Measurements from ENCODE around the gene RNF4. TPM values are rescaled to one million over a fixed set of nuclear protein-coding genes. Genes with fewer than 3 reads are reported as not detected.
A peak's percentile ranks its signal among the peaks of the same experiment; 100 is the strongest.

The RNF4 gene
- total and polyA plus RNA-seq, 5 experiments from 2014 or later, result 59.8 to 100 (median 88.3) TPM

GRCh38 chr4:2486981-2487380, 18.1 kb downstream of the RNF4 start:
- no peaks in the 10 kb centered on the region for H3K27me3 Mint-ChIP-seq
- H3K4me3 Mint-ChIP-seq, result peak overlapping the region in 8 of 10 donors; percentile 26 to 86 (median 52)
- H3K4me1 Mint-ChIP-seq, result peaks cover 43 to 85% (median 76%) of the 10 kb centered on the region in 4 donors
- H3K9me3 Mint-ChIP-seq, result no peaks in the 10 kb centered on the region
- no peak for ATAC-seq
- DNase-seq, result peak in 1 of 10 donors; percentile 14
- peak overlapping the region; percentile 44 to 90 (median 81) for H3K27ac Mint-ChIP-seq
- H3K36me3 Mint-ChIP-seq, result peaks cover 0 to 37% (median 0%) of the 10 kb centered on the region in 3 donors
- POLR2A ChIA-PET, result interaction anchor here (5.9 kb wide), 1 partner anchor 18 kb away, joined by 46 read pairs; the partner anchor contains the start of gene RNF4

GRCh38 chr4:2487632-2488031, 18.7 kb downstream of the RNF4 start:
- Mint-ChIP-seq H3K36me3 (peaks cover 0 to 41% (median 4%) of the 10 kb centered on the region in 3 donors), H3K9me3 (no peaks in the 10 kb centered on the region), H3K27me3 (no peaks in the 10 kb centered on the region), H3K4me3 (peak overlapping the region in 4 of 10 donors; percentile 6 to 55 (median 44)), H3K4me1 (peaks cover 41 to 83% (median 73%) of the 10 kb centered on the region in 4 donors), H3K27ac (peak overlapping the region in 5 of 10 donors; percentile 15 to 68 (median 43))
- DNase-seq, result peak in 1 of 10 donors; percentile 14
- POLR2A ChIA-PET, result interaction anchor here (0.8 to 5.9 kb wide), 2 partner anchors 18 to 25 kb away, joined by 3 to 46 read pairs; partner anchors contain the start of gene RNF4
- ATAC-seq, result no peak

- POLR2A ChIA-PET, result no interaction called here
- H3K27me3 Mint-ChIP-seq, result no peaks in the 10 kb centered on the region
- H3K27ac Mint-ChIP-seq, result peak overlapping the region in 3 of 10 donors; percentile 48 to 64 (median 52)
- H3K4me1 Mint-ChIP-seq, result peaks cover 41 to 77% (median 67%) of the 10 kb centered on the region in 4 donors
- no peaks in the 10 kb centered on the region for H3K9me3 Mint-ChIP-seq
- no peak for ATAC-seq
- DNase-seq, result peak in 1 of 10 donors; percentile 43
- peak overlapping the region in 1 of 10 donors; percentile 60 for H3K4me3 Mint-ChIP-seq
- H3K36me3 Mint-ChIP-seq, result peaks cover 0 to 55% (median 6%) of the 10 kb centered on the region in 3 donors
These were observed 20.3 kb downstream of the RNF4 start for GRCh38 chr4:2489081-2489805.

GRCh38 chr4:2489841-2490552, 21.1 kb downstream of the RNF4 start:
- POLR2A ChIA-PET, result no interaction called here
- peaks cover 35 to 69% (median 60%) of the 10 kb centered on the region in 4 donors for H3K4me1 Mint-ChIP-seq

GRCh38 chr4:2492970-2493369, 24.1 kb downstream of the RNF4 start:
- H3K27me3 Mint-ChIP-seq, result no peaks in the 10 kb centered on the region
- H3K4me1 Mint-ChIP-seq, result peaks cover 16 to 50% (median 38%) of the 10 kb centered on the region in 4 donors
- H3K27ac Mint-ChIP-seq, result peak overlapping the region in 7 of 10 donors; percentile 1 to 80 (median 38)
- no peaks in the 10 kb centered on the region for H3K9me3 Mint-ChIP-seq
- peaks cover 0 to 90% (median 12%) of the 10 kb centered on the region in 3 donors for H3K36me3 Mint-ChIP-seq
- DNase-seq (peak in 1 of 10 donors; percentile 13), ATAC-seq (no peak)
- POLR2A ChIA-PET, result interaction anchor here (0.7 kb wide), 1 partner anchor 39 kb away, joined by 3 read pairs; no protein-coding TSS in a partner anchor
- no peak overlapping the region for H3K4me3 Mint-ChIP-seq

More at GRCh38 chr4:2489841-2490552, 21.1 kb downstream of the RNF4 start:
- no peaks in the 10 kb centered on the region for H3K27me3 Mint-ChIP-seq
- peaks cover 0 to 61% (median 6%) of the 10 kb centered on the region in 3 donors for H3K36me3 Mint-ChIP-seq
- peak in 1 of 10 donors; percentile 6 for DNase-seq
- H3K27ac Mint-ChIP-seq, result peak overlapping the region in 4 of 10 donors; percentile 24 to 64 (median 38)
- no peaks in the 10 kb centered on the region for H3K9me3 Mint-ChIP-seq
- no peak for ATAC-seq
- H3K4me3 Mint-ChIP-seq, result no peak overlapping the region

GRCh38 chr4:2494992-2495391, 26.1 kb downstream of the RNF4 start:
- Mint-ChIP-seq H3K36me3 (peaks cover 0 to 95% (median 12%) of the 10 kb centered on the region in 3 donors), H3K4me1 (peaks cover 11 to 34% (median 22%) of the 10 kb centered on the region in 4 donors), H3K27me3 (no peaks in the 10 kb centered on the region), H3K9me3 (no peaks in the 10 kb centered on the region), H3K27ac (peak overlapping the region in 1 of 10 donors; percentile 43), H3K4me3 (no peak overlapping the region)
- DNase-seq (peak in 1 of 10 donors; percentile 9), ATAC-seq (no peak)
- POLR2A ChIA-PET, result interaction anchor here (0.9 kb wide), 1 partner anchor 10 kb away, joined by 5 read pairs; no protein-coding TSS in a partner anchor

GRCh38 chr4:2497324-2497723, 28.4 kb downstream of the RNF4 start:
- POLR2A ChIA-PET, result no interaction called here
- Mint-ChIP-seq H3K27me3 (no peaks in the 10 kb centered on the region), H3K9me3 (no peaks in the 10 kb centered on the region), H3K4me1 (peaks cover 15 to 29% (median 17%) of the 10 kb centered on the region in 4 donors), H3K27ac (no peak overlapping the region), H3K36me3 (peaks cover 0 to 97% (median 20%) of the 10 kb centered on the region in 3 donors), H3K4me3 (no peak overlapping the region)
- peak in 1 of 10 donors; percentile 4 for DNase-seq
- no peak for ATAC-seq

GRCh38 chr4:2497931-2498330, 29.0 kb downstream of the RNF4 start:
- H3K36me3 Mint-ChIP-seq, result peaks cover 0 to 94% (median 15%) of the 10 kb centered on the region in 3 donors
- POLR2A ChIA-PET, result no interaction called here
- no peak for ATAC-seq

GRCh38 chr4:2500547-2500946, 31.6 kb downstream of the RNF4 start:
- no peak for ATAC-seq
- DNase-seq, result peak in 1 of 10 donors; percentile 27
- Mint-ChIP-seq H3K36me3 (peaks cover 0 to 89% (median 15%) of the 10 kb centered on the region in 3 donors), H3K4me1 (peaks cover 9 to 20% (median 12%) of the 10 kb centered on the region in 4 donors), H3K27me3 (no peaks in the 10 kb centered on the region), H3K27ac (peak overlapping the region in 2 of 10 donors; percentile 9 to 31), H3K4me3 (no peak overlapping the region), H3K9me3 (no peaks in the 10 kb centered on the region)
- POLR2A ChIA-PET, result interaction anchor here (1.4 kb wide), 1 partner anchor 10 kb away, joined by 4 read pairs; no protein-coding TSS in a partner anchor

More at GRCh38 chr4:2497931-2498330, 29.0 kb downstream of the RNF4 start:
- H3K27ac Mint-ChIP-seq, result peak overlapping the region in 2 of 10 donors; percentile 36 to 50
- no peak overlapping the region for H3K4me3 Mint-ChIP-seq
- no peaks in the 10 kb centered on the region for H3K9me3 Mint-ChIP-seq
- DNase-seq, result peak in 1 of 10 donors; percentile 31
- peaks cover 10 to 24% (median 11%) of the 10 kb centered on the region in 4 donors for H3K4me1 Mint-ChIP-seq
- no peaks in the 10 kb centered on the region for H3K27me3 Mint-ChIP-seq

GRCh38 chr4:2501034-2501594, 32.2 kb downstream of the RNF4 start:
- Mint-ChIP-seq H3K4me3 (no peak overlapping the region), H3K27ac (peak overlapping the region in 5 of 10 donors; percentile 23 to 87 (median 76)), H3K36me3 (peaks cover 0 to 87% (median 13%) of the 10 kb centered on the region in 3 donors), H3K27me3 (no peaks in the 10 kb centered on the region), H3K4me1 (peaks cover 9 to 20% (median 12%) of the 10 kb centered on the region in 4 donors), H3K9me3 (no peaks in the 10 kb centered on the region)
- DNase-seq, result peak in 1 of 10 donors; percentile 43
- POLR2A ChIA-PET, result interaction anchor here (0.6 to 1.4 kb wide), 2 partner anchors 9 to 89 kb away, joined by 3 to 4 read pairs; no protein-coding TSS in a partner anchor
- ATAC-seq, result no peak

GRCh38 chr4:2503809-2504208, 34.9 kb downstream of the RNF4 start:
- Mint-ChIP-seq H3K9me3 (no peaks in the 10 kb centered on the region), H3K4me3 (no peak overlapping the region), H3K4me1 (peaks cover 14 to 21% (median 14%) of the 10 kb centered on the region in 4 donors), H3K27me3 (no peaks in the 10 kb centered on the region), H3K27ac (peak overlapping the region in 6 of 10 donors; percentile 22 to 63 (median 27)), H3K36me3 (peaks cover 0 to 85% (median 9%) of the 10 kb centered on the region in 3 donors)
- no peak for ATAC-seq
- DNase-seq, result no peak
- POLR2A ChIA-PET, result interaction anchor here (0.7 kb wide), 1 partner anchor 95 kb away, joined by 3 read pairs; no protein-coding TSS in a partner anchor

- POLR2A ChIA-PET, result no interaction called here
- H3K36me3 Mint-ChIP-seq, result peaks cover 0 to 74% (median 5%) of the 10 kb centered on the region in 3 donors
- ATAC-seq, result no peak
- H3K4me1 Mint-ChIP-seq, result peaks cover 12 to 25% (median 20%) of the 10 kb centered on the region in 4 donors
- H3K9me3 Mint-ChIP-seq, result no peaks in the 10 kb centered on the region
- DNase-seq, result peak in 1 of 10 donors; percentile 9
- no peak overlapping the region for H3K4me3 Mint-ChIP-seq
- H3K27me3 Mint-ChIP-seq, result no peaks in the 10 kb centered on the region
- H3K27ac Mint-ChIP-seq, result peak overlapping the region in 3 of 10 donors; percentile 2 to 60 (median 25)
These were observed 38.4 kb downstream of the RNF4 start for GRCh38 chr4:2507259-2507658.

All from naive thymus-derived CD8-positive, alpha-beta T cell (primary cell).